Measurements from ENCODE around the gene MTERF4. TPM values are rescaled to one million over a fixed set of nuclear protein-coding genes. Genes with fewer than 3 reads are reported as not detected.
A peak's percentile ranks its signal among the peaks of the same experiment; 100 is the strongest.

The MTERF4 gene
- total and polyA plus RNA-seq, 10 of the 15 experiments (the other 5 are each of a cell fraction or from before 2014, with no cell fraction given) = 36.7 to 69.1 (median 45.5) TPM

DNA sequence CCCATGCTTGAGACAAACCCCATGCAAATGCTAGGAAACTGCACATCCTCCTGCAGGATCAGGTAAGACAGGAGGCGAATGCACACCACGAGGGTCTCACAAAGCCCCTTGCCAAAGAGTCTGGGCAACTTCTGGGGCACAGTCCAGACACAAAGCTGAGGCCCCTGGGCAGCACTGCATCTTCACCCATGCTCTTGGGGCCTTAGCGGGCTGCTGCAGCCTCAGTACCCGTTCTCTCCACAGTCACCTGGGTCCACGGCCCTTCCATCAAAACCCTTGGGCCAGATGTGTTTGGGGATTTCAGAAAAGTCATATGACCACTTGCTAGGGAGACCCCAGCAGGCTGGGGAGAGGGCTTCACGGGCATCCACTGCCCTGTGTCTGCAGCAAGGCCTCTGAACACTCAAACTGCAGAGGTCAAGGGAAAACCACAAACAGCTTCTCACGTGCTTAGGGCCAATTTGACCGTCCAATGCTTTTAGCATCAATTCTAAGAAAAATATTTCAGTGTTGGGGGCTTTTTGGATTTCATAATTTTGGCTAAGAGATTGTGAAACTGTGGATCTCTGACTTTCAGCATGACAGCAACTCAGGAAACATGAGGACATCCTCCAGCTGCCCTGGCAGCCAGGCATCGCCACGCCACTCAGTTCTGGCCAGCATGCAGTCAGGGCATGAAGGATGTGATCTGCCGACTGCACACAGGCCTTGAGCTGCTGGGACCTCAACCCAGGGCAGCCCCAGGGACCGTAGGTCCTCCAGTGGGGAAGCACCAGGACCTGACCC, 27.2 kb upstream of the MTERF4 start (continued):
- TF ChIP-seq, protein P1, sequence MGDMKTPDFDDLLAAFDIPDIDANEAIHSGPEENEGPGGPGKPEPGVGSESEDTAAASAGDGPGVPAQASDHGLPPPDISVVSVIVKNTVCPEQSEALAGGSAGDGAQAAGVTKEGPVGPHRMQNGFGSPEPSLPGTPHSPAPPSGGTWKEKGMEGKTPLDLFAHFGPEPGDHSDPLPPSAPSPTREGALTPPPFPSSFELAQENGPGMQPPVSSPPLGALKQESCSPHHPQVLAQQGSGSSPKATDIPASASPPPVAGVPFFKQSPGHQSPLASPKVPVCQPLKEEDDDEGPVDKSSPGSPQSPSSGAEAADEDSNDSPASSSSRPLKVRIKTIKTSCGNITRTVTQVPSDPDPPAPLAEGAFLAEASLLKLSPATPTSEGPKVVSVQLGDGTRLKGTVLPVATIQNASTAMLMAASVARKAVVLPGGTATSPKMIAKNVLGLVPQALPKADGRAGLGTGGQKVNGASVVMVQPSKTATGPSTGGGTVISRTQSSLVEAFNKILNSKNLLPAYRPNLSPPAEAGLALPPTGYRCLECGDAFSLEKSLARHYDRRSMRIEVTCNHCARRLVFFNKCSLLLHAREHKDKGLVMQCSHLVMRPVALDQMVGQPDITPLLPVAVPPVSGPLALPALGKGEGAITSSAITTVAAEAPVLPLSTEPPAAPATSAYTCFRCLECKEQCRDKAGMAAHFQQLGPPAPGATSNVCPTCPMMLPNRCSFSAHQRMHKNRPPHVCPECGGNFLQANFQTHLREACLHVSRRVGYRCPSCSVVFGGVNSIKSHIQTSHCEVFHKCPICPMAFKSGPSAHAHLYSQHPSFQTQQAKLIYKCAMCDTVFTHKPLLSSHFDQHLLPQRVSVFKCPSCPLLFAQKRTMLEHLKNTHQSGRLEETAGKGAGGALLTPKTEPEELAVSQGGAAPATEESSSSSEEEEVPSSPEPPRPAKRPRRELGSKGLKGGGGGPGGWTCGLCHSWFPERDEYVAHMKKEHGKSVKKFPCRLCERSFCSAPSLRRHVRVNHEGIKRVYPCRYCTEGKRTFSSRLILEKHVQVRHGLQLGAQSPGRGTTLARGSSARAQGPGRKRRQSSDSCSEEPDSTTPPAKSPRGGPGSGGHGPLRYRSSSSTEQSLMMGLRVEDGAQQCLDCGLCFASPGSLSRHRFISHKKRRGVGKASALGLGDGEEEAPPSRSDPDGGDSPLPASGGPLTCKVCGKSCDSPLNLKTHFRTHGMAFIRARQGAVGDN (IDR thresholded peaks at IDR 0.05) = peak; percentile 75; the same call in 1 of the 2 replicates
- no peak for TF ChIP-seq HDGF (IDR thresholded peaks at IDR 0.05)
- TF ChIP-seq YY1 (IDR thresholded peaks at IDR 0.05; ENCODE audit: low read depth, low read length) = no peak
- TF ChIP-seq TCF3 (IDR thresholded peaks at IDR 0.05; ENCODE audit: borderline replicate concordance, insufficient read depth, low read depth, low read length) = 0 out of 2 replicates have a peak, but pooled peaks have one; percentile 57
- TF ChIP-seq POLR2AphosphoS2 (IDR thresholded peaks at IDR 0.05; ENCODE audit: low read depth, low read length) = no peak
- TF ChIP-seq ZBTB40 (IDR thresholded peaks at IDR 0.05; ENCODE audit: borderline replicate concordance) = no peak
- TF ChIP-seq, protein P2, sequence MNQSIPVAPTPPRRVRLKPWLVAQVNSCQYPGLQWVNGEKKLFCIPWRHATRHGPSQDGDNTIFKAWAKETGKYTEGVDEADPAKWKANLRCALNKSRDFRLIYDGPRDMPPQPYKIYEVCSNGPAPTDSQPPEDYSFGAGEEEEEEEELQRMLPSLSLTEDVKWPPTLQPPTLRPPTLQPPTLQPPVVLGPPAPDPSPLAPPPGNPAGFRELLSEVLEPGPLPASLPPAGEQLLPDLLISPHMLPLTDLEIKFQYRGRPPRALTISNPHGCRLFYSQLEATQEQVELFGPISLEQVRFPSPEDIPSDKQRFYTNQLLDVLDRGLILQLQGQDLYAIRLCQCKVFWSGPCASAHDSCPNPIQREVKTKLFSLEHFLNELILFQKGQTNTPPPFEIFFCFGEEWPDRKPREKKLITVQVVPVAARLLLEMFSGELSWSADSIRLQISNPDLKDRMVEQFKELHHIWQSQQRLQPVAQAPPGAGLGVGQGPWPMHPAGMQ (IDR thresholded peaks at IDR 0.05; ENCODE audit: borderline replicate concordance) = no peak
- TF ChIP-seq, protein P3, sequence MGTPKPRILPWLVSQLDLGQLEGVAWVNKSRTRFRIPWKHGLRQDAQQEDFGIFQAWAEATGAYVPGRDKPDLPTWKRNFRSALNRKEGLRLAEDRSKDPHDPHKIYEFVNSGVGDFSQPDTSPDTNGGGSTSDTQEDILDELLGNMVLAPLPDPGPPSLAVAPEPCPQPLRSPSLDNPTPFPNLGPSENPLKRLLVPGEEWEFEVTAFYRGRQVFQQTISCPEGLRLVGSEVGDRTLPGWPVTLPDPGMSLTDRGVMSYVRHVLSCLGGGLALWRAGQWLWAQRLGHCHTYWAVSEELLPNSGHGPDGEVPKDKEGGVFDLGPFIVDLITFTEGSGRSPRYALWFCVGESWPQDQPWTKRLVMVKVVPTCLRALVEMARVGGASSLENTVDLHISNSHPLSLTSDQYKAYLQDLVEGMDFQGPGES (IDR thresholded peaks at IDR 0.05) = no peak
- no peak for TF ChIP-seq NFYA (IDR thresholded peaks at IDR 0.05; ENCODE audit: borderline replicate concordance, low read depth, low read length)
- TF ChIP-seq ZNF622 (IDR thresholded peaks at IDR 0.05) = no peak
- TF ChIP-seq RB1 (IDR thresholded peaks at IDR 0.05; ENCODE audit: borderline replicate concordance) = no peak
- 0 out of 2 replicates have a peak, but pooled peaks have one; percentile 8 for TF ChIP-seq NR2C1 (IDR thresholded peaks at IDR 0.05)
- TF ChIP-seq, protein P4, sequence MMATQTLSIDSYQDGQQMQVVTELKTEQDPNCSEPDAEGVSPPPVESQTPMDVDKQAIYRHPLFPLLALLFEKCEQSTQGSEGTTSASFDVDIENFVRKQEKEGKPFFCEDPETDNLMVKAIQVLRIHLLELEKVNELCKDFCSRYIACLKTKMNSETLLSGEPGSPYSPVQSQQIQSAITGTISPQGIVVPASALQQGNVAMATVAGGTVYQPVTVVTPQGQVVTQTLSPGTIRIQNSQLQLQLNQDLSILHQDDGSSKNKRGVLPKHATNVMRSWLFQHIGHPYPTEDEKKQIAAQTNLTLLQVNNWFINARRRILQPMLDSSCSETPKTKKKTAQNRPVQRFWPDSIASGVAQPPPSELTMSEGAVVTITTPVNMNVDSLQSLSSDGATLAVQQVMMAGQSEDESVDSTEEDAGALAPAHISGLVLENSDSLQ (IDR thresholded peaks at IDR 0.05) = peak; percentile 38; the same call in 1 of the 2 replicates
- no peak for TF ChIP-seq HCFC1 (IDR thresholded peaks at IDR 0.05; ENCODE audit: low read length)
